ENCODE measurements around the gene MAU2. TPM values are rescaled to one million over a fixed set of nuclear protein-coding genes. Genes with fewer than 3 reads are reported as not detected.

The MAU2 gene, protein sequence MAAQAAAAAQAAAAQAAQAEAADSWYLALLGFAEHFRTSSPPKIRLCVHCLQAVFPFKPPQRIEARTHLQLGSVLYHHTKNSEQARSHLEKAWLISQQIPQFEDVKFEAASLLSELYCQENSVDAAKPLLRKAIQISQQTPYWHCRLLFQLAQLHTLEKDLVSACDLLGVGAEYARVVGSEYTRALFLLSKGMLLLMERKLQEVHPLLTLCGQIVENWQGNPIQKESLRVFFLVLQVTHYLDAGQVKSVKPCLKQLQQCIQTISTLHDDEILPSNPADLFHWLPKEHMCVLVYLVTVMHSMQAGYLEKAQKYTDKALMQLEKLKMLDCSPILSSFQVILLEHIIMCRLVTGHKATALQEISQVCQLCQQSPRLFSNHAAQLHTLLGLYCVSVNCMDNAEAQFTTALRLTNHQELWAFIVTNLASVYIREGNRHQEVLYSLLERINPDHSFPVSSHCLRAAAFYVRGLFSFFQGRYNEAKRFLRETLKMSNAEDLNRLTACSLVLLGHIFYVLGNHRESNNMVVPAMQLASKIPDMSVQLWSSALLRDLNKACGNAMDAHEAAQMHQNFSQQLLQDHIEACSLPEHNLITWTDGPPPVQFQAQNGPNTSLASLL
- total RNA-seq: 10 to 100 TPM; 52.3 to 59.4 TPM
- polyA plus RNA-seq: 27.6 TPM

DNA sequence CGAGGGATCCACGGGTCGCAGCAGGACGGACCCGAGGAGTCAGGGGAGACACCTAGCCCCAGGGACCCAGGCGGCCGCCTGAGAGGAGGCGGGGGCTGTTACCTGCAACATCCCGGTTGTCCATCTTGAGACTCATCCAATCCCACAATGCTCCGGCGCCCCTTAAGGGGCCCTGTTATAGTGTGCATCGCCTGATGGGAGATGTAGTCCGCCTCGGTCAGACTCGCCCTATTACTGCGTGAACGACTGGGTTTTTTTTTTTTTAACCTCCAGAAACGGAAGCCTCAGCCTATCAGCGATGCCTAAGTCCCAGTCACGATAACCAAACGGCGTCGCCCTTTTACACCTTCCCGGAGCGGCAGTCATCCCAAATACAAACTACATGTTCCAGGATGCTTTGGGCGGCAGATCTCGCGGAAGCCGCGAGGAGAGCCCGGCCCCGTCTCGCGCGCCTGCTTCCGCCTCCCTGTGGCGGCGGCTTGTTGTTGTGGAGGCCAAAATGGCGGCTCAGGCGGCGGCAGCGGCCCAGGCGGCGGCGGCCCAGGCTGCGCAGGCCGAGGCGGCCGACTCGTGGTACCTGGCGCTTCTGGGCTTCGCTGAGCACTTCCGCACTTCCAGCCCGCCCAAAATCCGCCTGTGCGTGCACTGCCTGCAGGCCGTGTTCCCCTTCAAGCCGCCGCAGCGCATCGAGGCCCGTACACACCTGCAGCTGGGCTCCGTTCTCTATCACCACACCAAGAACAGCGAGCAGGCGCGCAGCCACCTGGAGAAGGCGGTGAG, at the start of gene MAU2, which contains the start of gene SUGP1:
Gene MAU2, plus strand, starts transcription at position 469 of the 780 bp plus-strand sequence. Its CDS starts 31 bp downstream, at position 500.
Gene SUGP1, minus strand, starts transcription at position 149 of the 780 bp plus-strand sequence. Its CDS starts 13 bp downstream, at position 136.
- Mint-ChIP-seq H3K4me3 (peak within 1 kb of the TSS; percentile 93 to 99 (median 98)), H3K4me1 (peaks cover 40 to 60% (median 41%) of the 10 kb centered on the region in 3 donors), H3K27me3 (no peaks in the 10 kb centered on the region), H3K9me3 (no peaks in the 10 kb centered on the region), H3K27ac (peak within 1 kb of the TSS; percentile 94 to 100 (median 100)), H3K36me3 (peaks cover 0 to 49% (median 8%) of the 10 kb centered on the region in 3 donors)
- DNase-seq: peak; percentile 85 to 94 (median 91)
- Histone ChIP-seq H3K4me3 (ENCODE audit: low read length) (peak within 1 kb of the TSS; percentile 94), H3K36me3 (ENCODE audit: insufficient read depth, low read length) (peaks cover 28% of the 10 kb centered on the region), H3K27ac (ENCODE audit: low read depth, low read length) (peak within 1 kb of the TSS; percentile 92), H3K27me3 (ENCODE audit: insufficient read depth, low read length, poor library complexity, severe bottlenecking) (no peaks in the 10 kb centered on the region), H3K9me3 (ENCODE audit: low read length) (no peaks in the 10 kb centered on the region), H3K4me1 (ENCODE audit: insufficient read depth, low read length) (peaks cover 32% of the 10 kb centered on the region)
- ChIA-PET POLR2A (interaction anchor here (1.3 kb wide), 1 partner anchor 44 kb away, joined by 4 read pairs; no protein-coding TSS in a partner anchor), CTCF (interaction anchor here (1.2 to 1.6 kb wide), 2 partner anchors 120 to 170 kb away, joined by 4 to 6 read pairs; no protein-coding TSS in a partner anchor)

DNA sequence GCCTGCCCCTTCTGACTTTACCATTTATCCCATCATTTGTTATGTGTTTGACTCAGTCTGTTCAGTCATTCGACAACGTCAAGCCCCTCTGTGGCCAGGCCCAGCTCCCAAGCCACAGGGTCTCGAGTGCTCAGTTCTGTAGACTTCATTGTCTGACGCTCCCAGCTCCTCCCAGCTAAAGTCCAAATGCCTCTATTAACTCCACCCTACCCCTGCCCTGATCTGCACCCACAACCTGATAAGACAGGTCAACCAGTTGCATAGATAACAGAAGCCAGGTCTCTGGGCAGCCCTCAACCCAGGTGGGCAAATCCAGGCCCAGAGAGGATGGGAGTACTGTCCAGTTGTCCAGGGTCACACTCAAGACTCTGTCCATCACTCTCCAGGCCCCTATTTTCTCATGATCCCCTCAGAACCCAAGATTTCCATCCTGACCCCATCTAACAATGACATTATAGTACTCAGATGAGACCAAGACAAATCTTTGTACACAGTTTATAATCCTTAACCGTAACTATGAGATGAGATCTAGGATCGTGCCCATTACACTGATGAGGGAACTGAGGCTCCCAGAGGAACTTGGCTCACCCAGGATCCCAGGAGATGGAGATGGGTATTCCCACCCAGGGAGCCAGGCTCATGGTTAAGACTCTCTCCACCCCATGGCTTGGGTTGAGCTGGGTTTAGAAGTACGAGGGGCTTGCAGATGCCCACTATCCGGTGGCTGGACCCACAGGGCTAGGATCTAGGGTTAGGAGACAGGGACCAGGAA, 48.6 kb upstream of the MAU2 start:
- H3K36me3 Mint-ChIP-seq: peaks cover 3 to 20% (median 4%) of the 10 kb centered on the region in 3 donors
- ChIA-PET POLR2A (no interaction called here), CTCF (no interaction called here)
- H3K36me3 ChIP-seq (ENCODE audit: insufficient read depth, low read length): no peaks in the 10 kb centered on the region
- H3K27me3 ChIP-seq (ENCODE audit: insufficient read depth, low read length, poor library complexity, severe bottlenecking): no peaks in the 10 kb centered on the region
- DNase-seq: no peak
- H3K27ac Mint-ChIP-seq: peak overlapping the region in 1 of 8 donors; percentile 44
- no peak overlapping the region for H3K4me3 Mint-ChIP-seq
- peaks cover 10 to 18% of the 10 kb centered on the region in 2 donors for H3K27me3 Mint-ChIP-seq
- H3K4me3 ChIP-seq (ENCODE audit: low read length): no peak overlapping the region
- peaks cover 6 to 16% (median 10%) of the 10 kb centered on the region in 3 donors for H3K4me1 Mint-ChIP-seq
- H3K9me3 ChIP-seq (ENCODE audit: low read length): no peaks in the 10 kb centered on the region
- no peaks in the 10 kb centered on the region for H3K9me3 Mint-ChIP-seq
- H3K27ac ChIP-seq (ENCODE audit: low read depth, low read length): no peak overlapping the region
- no peaks in the 10 kb centered on the region for H3K4me1 ChIP-seq (ENCODE audit: insufficient read depth, low read length)

DNA sequence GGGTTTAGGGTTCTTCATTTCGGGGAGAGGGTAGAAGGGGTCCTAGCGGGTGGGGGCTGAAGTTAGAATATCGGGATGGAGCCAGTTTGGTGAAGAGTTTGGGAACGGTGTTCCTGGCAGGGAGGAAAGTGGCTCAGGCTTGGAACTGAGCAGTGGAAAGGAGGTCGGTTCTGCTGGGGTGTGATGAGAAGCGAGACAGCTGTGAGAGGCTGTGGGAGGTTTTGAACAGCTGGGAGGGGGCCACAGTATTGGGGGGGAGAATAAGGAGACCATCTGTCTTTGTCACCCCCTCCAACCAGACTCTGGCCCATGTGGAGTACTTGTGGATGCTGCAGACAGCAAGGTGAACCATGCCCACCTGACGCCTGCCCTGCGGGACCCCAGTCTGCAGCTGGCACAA, 46.5 kb upstream of the MAU2 start:
- DNase-seq: no peak
- H3K4me1 Mint-ChIP-seq: peaks cover 6 to 16% (median 10%) of the 10 kb centered on the region in 3 donors
- POLR2A ChIA-PET: interaction anchor here (0.6 kb wide), 1 partner anchor 969 kb away, joined by 5 read pairs; no protein-coding TSS in a partner anchor
- H3K27me3 ChIP-seq (ENCODE audit: insufficient read depth, low read length, poor library complexity, severe bottlenecking): no peaks in the 10 kb centered on the region
- peaks cover 10 to 18% of the 10 kb centered on the region in 2 donors for H3K27me3 Mint-ChIP-seq
- no peak overlapping the region for H3K27ac ChIP-seq (ENCODE audit: low read depth, low read length)
- no peak overlapping the region for H3K4me3 ChIP-seq (ENCODE audit: low read length)
- no peak overlapping the region for H3K27ac Mint-ChIP-seq
- CTCF ChIA-PET: no interaction called here
- peaks cover 7% of the 10 kb centered on the region for H3K36me3 ChIP-seq (ENCODE audit: insufficient read depth, low read length)
- H3K4me3 Mint-ChIP-seq: peak overlapping the region in 1 of 7 donors; percentile 54
- H3K4me1 ChIP-seq (ENCODE audit: insufficient read depth, low read length): no peaks in the 10 kb centered on the region
- no peaks in the 10 kb centered on the region for H3K9me3 Mint-ChIP-seq
- peaks cover 7 to 38% (median 11%) of the 10 kb centered on the region in 3 donors for H3K36me3 Mint-ChIP-seq
- no peaks in the 10 kb centered on the region for H3K9me3 ChIP-seq (ENCODE audit: low read length)

DNA sequence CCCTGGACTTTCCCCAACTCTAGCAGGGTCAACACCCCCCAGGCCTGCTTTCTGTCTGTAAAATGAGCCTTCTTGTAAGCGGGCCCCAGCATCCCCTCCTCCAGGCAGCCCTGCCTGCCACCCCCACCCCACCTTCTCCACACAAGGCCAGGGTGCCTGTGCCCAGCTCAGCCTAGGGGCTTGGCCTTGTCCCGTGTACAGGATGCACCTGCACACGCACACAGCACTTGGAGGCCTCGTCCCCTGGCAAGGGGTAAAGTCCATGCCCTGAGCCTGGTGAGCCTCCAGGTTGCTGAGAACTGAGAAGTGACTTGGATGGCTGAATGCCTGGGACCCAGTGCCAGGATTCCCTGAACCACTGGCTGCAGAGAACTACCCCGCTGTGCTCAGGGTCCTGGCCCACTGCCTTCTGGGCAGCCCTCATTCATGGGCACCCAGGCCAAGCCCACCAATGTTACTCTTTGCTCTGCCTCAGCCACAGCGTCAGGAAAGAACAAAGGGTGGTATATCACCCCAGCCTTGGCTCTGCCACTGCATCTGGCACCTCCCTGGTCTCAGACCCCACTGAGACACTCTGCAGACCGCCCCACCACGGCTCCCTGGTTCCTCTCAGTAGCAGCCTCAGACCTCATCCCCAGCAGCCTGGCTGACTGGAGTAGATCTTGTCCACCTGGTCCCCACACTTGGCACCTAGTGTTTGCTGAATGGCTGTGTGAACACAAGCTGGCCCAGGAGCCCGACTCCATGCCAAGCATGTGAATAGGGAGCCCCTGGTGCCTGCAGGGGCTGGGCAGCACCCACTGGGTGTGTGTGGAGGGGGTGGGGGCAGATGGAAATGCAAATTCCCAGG, 45.7 kb upstream of the MAU2 start:
- Histone ChIP-seq H3K27me3 (ENCODE audit: insufficient read depth, low read length, poor library complexity, severe bottlenecking) (no peaks in the 10 kb centered on the region), H3K9me3 (ENCODE audit: low read length) (no peaks in the 10 kb centered on the region), H3K27ac (ENCODE audit: low read depth, low read length) (no peak overlapping the region), H3K36me3 (ENCODE audit: insufficient read depth, low read length) (peaks cover 14% of the 10 kb centered on the region), H3K4me3 (ENCODE audit: low read length) (no peak overlapping the region), H3K4me1 (ENCODE audit: insufficient read depth, low read length) (no peaks in the 10 kb centered on the region)
- no peak overlapping the region for H3K4me3 Mint-ChIP-seq
- H3K9me3 Mint-ChIP-seq: no peaks in the 10 kb centered on the region
- no peak overlapping the region for H3K27ac Mint-ChIP-seq
- CTCF ChIA-PET: no interaction called here
- H3K4me1 Mint-ChIP-seq: peaks cover 6 to 16% (median 10%) of the 10 kb centered on the region in 3 donors
- peaks cover 10 to 18% of the 10 kb centered on the region in 2 donors for H3K27me3 Mint-ChIP-seq
- H3K36me3 Mint-ChIP-seq: peaks cover 7 to 44% (median 11%) of the 10 kb centered on the region in 3 donors
- POLR2A ChIA-PET: no interaction called here
- no peak for DNase-seq

DNA sequence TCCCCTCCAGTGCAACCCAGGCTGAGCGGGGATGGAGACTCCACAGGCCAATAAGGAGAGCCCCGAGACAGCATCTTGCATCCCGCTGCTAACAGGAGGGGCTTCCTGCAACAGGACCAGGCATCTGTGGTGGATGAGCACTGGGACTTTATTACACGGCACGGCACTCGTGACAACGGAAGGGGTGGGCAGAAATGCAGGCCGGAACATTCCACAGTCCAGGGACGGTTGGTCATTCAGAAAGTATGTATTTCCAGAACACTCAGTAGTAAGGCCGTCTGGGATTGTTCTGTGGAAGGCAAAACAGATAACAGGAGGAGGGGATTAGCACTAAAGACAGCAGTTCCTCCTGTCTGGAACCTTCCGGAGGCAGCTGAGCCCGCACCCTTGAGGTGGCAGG, 44.2 kb upstream of the MAU2 start:
- H3K27me3 Mint-ChIP-seq: peaks cover 8 to 18% of the 10 kb centered on the region in 2 donors
- Histone ChIP-seq H3K9me3 (ENCODE audit: low read length) (no peaks in the 10 kb centered on the region), H3K4me1 (ENCODE audit: insufficient read depth, low read length) (no peaks in the 10 kb centered on the region), H3K27ac (ENCODE audit: low read depth, low read length) (no peak overlapping the region), H3K36me3 (ENCODE audit: insufficient read depth, low read length) (peaks cover 18% of the 10 kb centered on the region), H3K4me3 (ENCODE audit: low read length) (no peak overlapping the region), H3K27me3 (ENCODE audit: insufficient read depth, low read length, poor library complexity, severe bottlenecking) (no peaks in the 10 kb centered on the region)
- peaks cover 12 to 59% (median 15%) of the 10 kb centered on the region in 3 donors for H3K36me3 Mint-ChIP-seq
- no peak for DNase-seq
- no peaks in the 10 kb centered on the region for H3K9me3 Mint-ChIP-seq
- CTCF ChIA-PET: no interaction called here
- H3K4me3 Mint-ChIP-seq: no peak overlapping the region
- peaks cover 6 to 16% (median 10%) of the 10 kb centered on the region in 3 donors for H3K4me1 Mint-ChIP-seq
- no peak overlapping the region for H3K27ac Mint-ChIP-seq
- POLR2A ChIA-PET: interaction anchor here (0.5 kb wide), 1 partner anchor 8 kb away, joined by 5 read pairs; no protein-coding TSS in a partner anchor

DNA sequence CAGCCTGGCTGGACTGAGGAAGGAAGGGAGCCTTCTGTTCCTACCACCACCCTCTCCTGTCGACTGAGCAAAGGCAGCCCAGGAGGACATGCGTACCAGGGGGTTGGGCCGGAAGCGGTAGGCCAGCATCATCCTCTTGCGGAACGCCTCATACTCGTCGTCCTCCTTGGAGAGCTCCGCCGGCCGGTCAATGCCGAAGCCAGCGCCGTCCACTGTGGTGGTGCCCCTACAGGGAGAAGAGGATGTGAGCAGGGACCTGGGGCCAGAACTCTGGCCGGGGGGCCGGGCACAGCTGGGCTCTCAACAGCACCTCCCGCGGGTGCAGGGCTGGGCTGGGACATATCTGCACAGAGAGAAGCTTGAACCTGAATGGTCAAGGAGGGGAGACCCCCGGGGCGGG, 43.8 kb upstream of the MAU2 start:
- peaks cover 6 to 16% (median 10%) of the 10 kb centered on the region in 3 donors for H3K4me1 Mint-ChIP-seq
- Histone ChIP-seq H3K27ac (ENCODE audit: low read depth, low read length) (no peak overlapping the region), H3K4me1 (ENCODE audit: insufficient read depth, low read length) (no peaks in the 10 kb centered on the region), H3K36me3 (ENCODE audit: insufficient read depth, low read length) (peaks cover 18% of the 10 kb centered on the region), H3K27me3 (ENCODE audit: insufficient read depth, low read length, poor library complexity, severe bottlenecking) (no peaks in the 10 kb centered on the region), H3K9me3 (ENCODE audit: low read length) (no peaks in the 10 kb centered on the region), H3K4me3 (ENCODE audit: low read length) (no peak overlapping the region)
- peaks cover 8 to 18% of the 10 kb centered on the region in 2 donors for H3K27me3 Mint-ChIP-seq
- H3K27ac Mint-ChIP-seq: no peak overlapping the region
- ChIA-PET POLR2A (interaction anchor here (0.5 kb wide), 1 partner anchor 9 kb away, joined by 5 read pairs; no protein-coding TSS in a partner anchor), CTCF (no interaction called here)
- no peak for DNase-seq
- no peak overlapping the region for H3K4me3 Mint-ChIP-seq
- H3K9me3 Mint-ChIP-seq: no peaks in the 10 kb centered on the region
- peaks cover 12 to 63% (median 15%) of the 10 kb centered on the region in 3 donors for H3K36me3 Mint-ChIP-seq

Measured in CD8-positive, alpha-beta memory T cell (primary cell).